ENCODE data around the gene PROZ.

The PROZ gene

GRCh38 chr13:113142876-113143275 is 15.6 kb upstream of the PROZ start:
- DNase-seq, result no peak

- DNase-seq, result no peak
Observed at GRCh38 chr13:113143466-113144254, 14.8 kb upstream of the PROZ start.

- no peak for DNase-seq
Observed at GRCh38 chr13:113144255-113144629, 14.2 kb upstream of the PROZ start.

- DNase-seq, result no peak
Observed at GRCh38 chr13:113145496-113145895, 13.0 kb upstream of the PROZ start.

- no peak for DNase-seq
Observed at GRCh38 chr13:113145911-113146598, 12.4 kb upstream of the PROZ start.

GRCh38 chr13:113146750-113147149 is 11.7 kb upstream of the PROZ start:
- no peak for DNase-seq

GRCh38 chr13:113147206-113147605 is 11.2 kb upstream of the PROZ start:
- DNase-seq, result no peak

- DNase-seq, result no peak
Observed at GRCh38 chr13:113148407-113148806, 10.0 kb upstream of the PROZ start.

GRCh38 chr13:113148940-113149503 is 9.4 kb upstream of the PROZ start:
- no peak for DNase-seq

- no peak for DNase-seq
Observed at GRCh38 chr13:113149711-113150549, 8.5 kb upstream of the PROZ start.

GRCh38 chr13:113150550-113151365 is 7.7 kb upstream of the PROZ start:
- DNase-seq, result no peak

GRCh38 chr13:113151745-113152690 is 6.4 kb upstream of the PROZ start:
- DNase-seq, result no peak

- DNase-seq, result no peak
Observed at GRCh38 chr13:113152691-113152983, 5.8 kb upstream of the PROZ start.

- peak; percentile 25 for DNase-seq
Observed at GRCh38 chr13:113152984-113153809, 5.3 kb upstream of the PROZ start.

GRCh38 chr13:113153810-113154748 is 4.4 kb upstream of the PROZ start:
- peak; percentile 71 for DNase-seq

GRCh38 chr13:113155201-113155600 is 3.2 kb upstream of the PROZ start:
- no peak for DNase-seq

GRCh38 chr13:113155982-113156655 is 2.3 kb upstream of the PROZ start:
- no peak for DNase-seq

GRCh38 chr13:113157206-113157928 is 1.1 kb upstream of the PROZ start:
- no peak for DNase-seq
